Activated B cell treated with CpG ODN at 0.5 μM for 24 hours (primary cell): Measurements from ENCODE around the gene ACO1. TPM values are rescaled to one million over a fixed set of nuclear protein-coding genes. Genes with fewer than 3 reads are reported as not detected.

Experiments used
- ATAC-seq: fragments of 200-7000 bp; cut with Tn5 transposase; one replicate; pipeline ENCODE4 v1.10.0; 2021; ENCODE audit warnings: low read depth, mild to moderate bottlenecking, moderate library complexity
- CTCF ChIA-PET: fragments of 350-600 bp; sonication (Branson Sonifier 250); formaldehyde crosslinking; loops from one replicate; lab custom pipeline; 2021; ENCODE audit warnings: antibody characterized with exemption; lab: Charles Lee
- POLR2A ChIA-PET: fragments of 350-600 bp; sonication (Branson Sonifier 250); formaldehyde crosslinking; loops from one replicate; lab custom pipeline; 2021; ENCODE audit warnings: antibody characterized with exemption; lab: Charles Lee
- DNase-seq: peaks from one replicate; pipeline ENCODE4 v3.0.0; 2022
- H3K27ac Mint-ChIP-seq: one replicate; pipeline ENCODE4 v1.8.0; 2020; ENCODE audit warnings: mixed read lengths
- H3K27me3 Mint-ChIP-seq: one replicate; pipeline ENCODE4 v1.8.0; 2021; ENCODE audit warnings: mixed read lengths
- H3K36me3 Mint-ChIP-seq: one replicate; pipeline ENCODE4 v1.8.0; 2021; ENCODE audit warnings: low read depth, mixed read lengths
- H3K4me1 Mint-ChIP-seq: one replicate; pipeline ENCODE4 v1.8.0; 2021; ENCODE audit warnings: mixed read lengths
- H3K4me3 Mint-ChIP-seq: one replicate; pipeline ENCODE4 v1.8.0; 2020; ENCODE audit warnings: mild to moderate bottlenecking, mixed read lengths
- H3K9me3 Mint-ChIP-seq: one replicate; pipeline ENCODE4 v1.8.0; 2020; ENCODE audit warnings: mixed read lengths
- intact Hi-C: fragments of 100-400 bp; cut with micrococcal nuclease; formaldehyde crosslinking; loops from one replicate; pipeline ENCODE4 v1.15.1; 2024
- total RNA-seq: library from RNA; stranded (reverse); gene quantifications from 2 replicates; pipeline ENCODE4 v1.2.3, GENCODE V29; 2022
- TF ChIP-seq, protein P1 (sequence below): fragments of 200-600 bp; IDR thresholded peaks from one replicate; pipeline ENCODE4 v1.8.0; 2022; ENCODE audit warnings: antibody characterized with exemption, mild to moderate bottlenecking

ACO1 gene
- total RNA-seq, 1 donor from 2014 or later = 10.4 TPM

DNA sequence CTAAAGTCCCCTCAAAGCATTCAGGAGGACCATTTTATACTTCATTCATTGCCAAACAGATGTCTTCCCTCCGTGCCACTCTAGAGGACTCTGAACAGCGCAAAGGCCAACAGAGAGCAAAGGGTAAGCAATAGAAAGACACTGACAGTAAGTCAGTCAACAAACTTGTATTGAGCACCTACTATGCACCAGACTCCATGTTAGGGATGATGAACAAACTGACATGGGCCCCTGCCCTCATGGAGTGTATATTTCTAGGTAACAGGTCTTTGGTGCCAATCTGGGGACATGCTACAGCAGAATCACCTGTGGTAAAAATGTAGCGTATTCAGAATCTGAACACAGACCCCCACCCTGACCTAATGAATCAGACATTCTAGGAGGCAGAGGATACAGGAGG, 3.5 kb upstream of the ACO1 start:
- H3K9me3 Mint-ChIP-seq = no peaks in the 10 kb centered on the region

DNA sequence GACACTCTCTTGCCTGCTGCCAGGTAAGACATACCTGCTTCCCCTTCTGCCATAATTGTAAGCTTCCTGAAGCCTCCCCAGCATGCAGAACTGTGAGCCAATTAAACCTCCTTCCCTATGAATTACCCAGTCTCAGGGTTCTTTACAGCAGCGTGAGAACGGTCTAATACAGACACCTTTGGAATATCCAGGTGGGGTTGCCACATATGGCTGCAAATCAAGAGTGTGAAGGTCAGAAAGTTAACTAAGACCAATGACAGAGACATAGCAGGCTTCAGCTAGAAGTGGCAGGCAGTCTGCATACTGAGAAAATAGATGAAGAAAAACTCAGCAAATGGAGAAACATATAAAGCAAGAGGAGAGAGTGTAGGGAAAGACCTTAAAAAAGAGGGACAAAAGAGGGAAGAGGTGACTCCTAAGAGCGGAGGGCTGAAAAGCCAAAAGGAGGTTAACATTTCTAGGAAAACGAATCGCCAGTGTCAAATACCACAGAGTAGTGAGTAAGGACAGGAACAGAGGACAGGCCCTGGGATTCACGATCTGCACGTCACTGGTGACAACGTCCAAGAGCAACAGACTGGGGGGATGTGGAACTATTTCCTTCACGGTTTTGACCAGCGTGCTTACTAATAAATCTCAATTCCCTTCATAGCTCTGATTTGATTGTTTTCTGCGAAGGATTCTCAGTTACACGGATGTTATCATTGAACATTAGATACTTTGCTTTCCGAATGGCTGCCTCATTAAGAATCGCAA, 1.7 kb upstream of the ACO1 start:
- Mint-ChIP-seq H3K27ac (no peak overlapping the region), H3K4me3 (no peak overlapping the region), H3K9me3 (no peaks in the 10 kb centered on the region), H3K36me3 (no peaks in the 10 kb centered on the region), H3K4me1 (peaks cover 19% of the 10 kb centered on the region), H3K27me3 (peaks cover 23% of the 10 kb centered on the region)
- ChIA-PET POLR2A (interaction anchor here (3.7 kb wide), 1 partner anchor 169 kb away, joined by 19 read pairs; the partner anchor contains the start of genes SMIM27 and TOPORS), CTCF (interaction anchor here (0.6 to 4.0 kb wide), 4 partner anchors 50 to 198 kb away, joined by 3 to 42 read pairs (median 10); partner anchors contain the start of gene RIGI)
- intact Hi-C loops = no loop called here
- ATAC-seq (no peak), DNase-seq (no peak)
- TF ChIP-seq, protein P1, sequence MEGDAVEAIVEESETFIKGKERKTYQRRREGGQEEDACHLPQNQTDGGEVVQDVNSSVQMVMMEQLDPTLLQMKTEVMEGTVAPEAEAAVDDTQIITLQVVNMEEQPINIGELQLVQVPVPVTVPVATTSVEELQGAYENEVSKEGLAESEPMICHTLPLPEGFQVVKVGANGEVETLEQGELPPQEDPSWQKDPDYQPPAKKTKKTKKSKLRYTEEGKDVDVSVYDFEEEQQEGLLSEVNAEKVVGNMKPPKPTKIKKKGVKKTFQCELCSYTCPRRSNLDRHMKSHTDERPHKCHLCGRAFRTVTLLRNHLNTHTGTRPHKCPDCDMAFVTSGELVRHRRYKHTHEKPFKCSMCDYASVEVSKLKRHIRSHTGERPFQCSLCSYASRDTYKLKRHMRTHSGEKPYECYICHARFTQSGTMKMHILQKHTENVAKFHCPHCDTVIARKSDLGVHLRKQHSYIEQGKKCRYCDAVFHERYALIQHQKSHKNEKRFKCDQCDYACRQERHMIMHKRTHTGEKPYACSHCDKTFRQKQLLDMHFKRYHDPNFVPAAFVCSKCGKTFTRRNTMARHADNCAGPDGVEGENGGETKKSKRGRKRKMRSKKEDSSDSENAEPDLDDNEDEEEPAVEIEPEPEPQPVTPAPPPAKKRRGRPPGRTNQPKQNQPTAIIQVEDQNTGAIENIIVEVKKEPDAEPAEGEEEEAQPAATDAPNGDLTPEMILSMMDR = no peak

More for the DNA sequence above, 3.5 kb upstream of the ACO1 start:
- H3K36me3 Mint-ChIP-seq = no peaks in the 10 kb centered on the region
- DNase-seq (no peak), ATAC-seq (no peak)
- peaks cover 19% of the 10 kb centered on the region for H3K4me1 Mint-ChIP-seq
- intact Hi-C loops = no loop called here
- peaks cover 23% of the 10 kb centered on the region for H3K27me3 Mint-ChIP-seq
- CTCF ChIA-PET = interaction anchor here (2.2 to 5.6 kb wide), 3 partner anchors 47 to 196 kb away, joined by 6 to 440 read pairs (median 34); partner anchors contain the start of genes NDUFB6 and RIGI
- H3K4me3 Mint-ChIP-seq = no peak overlapping the region
- TF ChIP-seq, protein P1 = no peak
- no peak overlapping the region for H3K27ac Mint-ChIP-seq
- POLR2A ChIA-PET = interaction anchor here (1.5 kb wide), 1 partner anchor 191 kb away, joined by 5 read pairs; no protein-coding TSS in a partner anchor

DNA sequence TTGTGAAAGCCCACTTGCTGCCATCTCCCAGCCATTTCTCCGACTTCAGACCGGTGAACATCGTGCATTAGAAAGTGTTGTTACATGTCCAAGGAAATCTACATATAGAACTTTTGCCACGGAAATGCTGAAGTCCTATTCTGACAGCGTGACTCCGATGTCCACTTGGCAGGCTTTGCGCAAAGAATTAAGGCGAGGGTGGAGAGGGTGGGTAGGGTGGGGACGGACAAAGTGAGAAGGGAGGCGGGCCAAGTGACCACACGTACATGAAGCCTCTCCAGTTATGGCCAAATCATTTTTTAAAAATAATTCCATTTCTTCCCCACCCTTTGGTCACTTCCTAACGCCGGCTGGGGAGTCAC, 460 bp upstream of the ACO1 start:
- ChIA-PET POLR2A (interaction anchor here (0.6 to 3.7 kb wide), 6 partner anchors 49 to 843 kb away, joined by 3 to 19 read pairs (median 6); partner anchors contain the start of genes NDUFB6, SMIM27 and TOPORS), CTCF (interaction anchor here (0.9 to 4.0 kb wide), 4 partner anchors 48 to 197 kb away, joined by 3 to 42 read pairs (median 18); partner anchors contain the start of gene NDUFB6)
- intact Hi-C loops = loop anchor here (1.0 kb wide), 4 partner anchors 142 to 617 kb away; partner anchors contain the start of genes APTX, NDUFB6 and RIGI
- peak overlapping the region; percentile 80 for H3K4me3 Mint-ChIP-seq
- no peaks in the 10 kb centered on the region for H3K36me3 Mint-ChIP-seq
- TF ChIP-seq, protein P1 = no peak
- peaks cover 15% of the 10 kb centered on the region for H3K4me1 Mint-ChIP-seq
- ATAC-seq (no peak), DNase-seq (no peak)
- no peaks in the 10 kb centered on the region for H3K9me3 Mint-ChIP-seq
- H3K27me3 Mint-ChIP-seq = peaks cover 23% of the 10 kb centered on the region
- no peak overlapping the region for H3K27ac Mint-ChIP-seq

DNA sequence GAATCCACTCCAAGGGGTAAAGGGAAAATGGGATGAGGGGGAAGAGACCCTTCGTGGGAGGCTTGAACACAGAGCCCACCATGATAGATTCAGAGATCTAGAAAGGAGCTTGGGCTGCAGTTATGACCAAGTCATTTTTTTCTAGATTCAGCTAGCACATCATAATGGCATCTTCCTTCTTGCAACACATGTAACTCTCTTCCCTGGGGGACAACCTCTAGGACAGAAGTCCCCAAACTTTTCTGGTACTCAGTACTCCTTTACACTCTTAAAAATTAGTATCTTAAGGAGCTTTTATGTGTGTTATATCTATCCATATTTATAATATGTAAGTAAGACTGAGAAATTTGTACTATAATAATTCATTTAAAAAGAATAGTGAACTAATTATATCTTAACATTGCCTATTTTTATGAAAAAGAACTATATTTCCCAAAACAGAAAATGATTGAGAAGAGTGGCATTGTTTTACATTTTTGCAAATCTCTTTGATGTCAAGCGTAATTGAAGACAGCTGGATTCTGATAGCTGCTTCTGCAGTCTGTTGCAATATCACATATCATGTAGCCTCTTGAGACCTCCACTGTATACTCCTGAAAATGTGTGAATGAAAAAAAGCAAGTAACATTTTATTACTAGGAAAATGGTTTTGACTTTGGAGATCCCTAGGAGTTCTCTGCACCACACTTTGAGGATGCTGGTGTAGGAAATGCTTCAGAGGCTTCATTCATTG, 875 bp downstream of the ACO1 start:
- Mint-ChIP-seq H3K27me3 (peaks cover 19% of the 10 kb centered on the region), H3K4me1 (peaks cover 11% of the 10 kb centered on the region), H3K27ac (peak overlapping the region; percentile 46), H3K36me3 (peaks cover 2% of the 10 kb centered on the region), H3K4me3 (peak overlapping the region; percentile 86), H3K9me3 (no peaks in the 10 kb centered on the region)
- TF ChIP-seq, protein P1 = no peak
- intact Hi-C loops = no loop called here
- POLR2A ChIA-PET = interaction anchor here (1.3 to 3.7 kb wide), 4 partner anchors 140 to 194 kb away, joined by 3 to 19 read pairs (median 6); partner anchors contain the start of genes NDUFB6, RIGI, SMIM27 and TOPORS
- no peak for DNase-seq
- ATAC-seq = no peak
- CTCF ChIA-PET = interaction anchor here (2.4 to 4.0 kb wide), 3 partner anchors 47 to 195 kb away, joined by 16 to 42 read pairs (median 19); partner anchors contain the start of gene NDUFB6
